Measurements from ENCODE around the gene NDC80. TPM values are rescaled to one million over a fixed set of nuclear protein-coding genes. Genes with fewer than 3 reads are reported as not detected.

The NDC80 gene
- total RNA-seq, 1 experiment from 2014 or later = 89.2 TPM

GRCh38 chr18:2569338-2570207 is 1.8 kb upstream of the NDC80 start:
- Histone ChIP-seq H3F3A (ENCODE audit: insufficient read depth, low read depth) (no peaks in the 10 kb centered on the region), H2AFZ (peak overlapping the region; percentile 93; the same call in 1 of the 2 replicates), H3K27me3 (ENCODE audit: insufficient read depth, low read depth) (no peaks in the 10 kb centered on the region), H3K4me3 (peak overlapping the region; percentile 88), H3K9me2 (ENCODE audit: insufficient read depth) (no peaks in the 10 kb centered on the region), H3K36me3 (ENCODE audit: low read depth) (peaks cover 23% of the 10 kb centered on the region), H3K4me1 (replicated peaks; ENCODE audit: insufficient read depth) (peaks cover 37% of the 10 kb centered on the region), H4K20me1 (ENCODE audit: insufficient read depth) (no peaks in the 10 kb centered on the region), H3K79me2 (ENCODE audit: low read depth) (peaks cover 60% of the 10 kb centered on the region), H3K27ac (no peak overlapping the region; the same call in 1 of the 2 replicates), H3K9me3 (ENCODE audit: insufficient read depth, low read depth) (no peaks in the 10 kb centered on the region), H3K4me2 (peak overlapping the region; percentile 99)
- no peak for DNase-seq
- ChIA-PET POLR2A (ENCODE audit: unreplicated experiment) (no interaction called here), CTCF (no interaction called here)
- no peak for TF ChIP-seq CTCF (conservative IDR thresholded peaks at IDR 0.05)
- TF ChIP-seq EZH2 (IDR thresholded peaks at IDR 0.05; ENCODE audit: low read depth) = no peak
- BruUV-seq (replicated peaks) = no TSS peak
- intact Hi-C loops (cut with micrococcal nuclease; ENCODE audit: unreplicated experiment) = loop anchor here (2.0 to 5.0 kb wide), 2 partner anchors 85 to 678 kb away; partner anchors contain the start of genes MYL12A and SMCHD1

- peak overlapping the region; percentile 93 for H2AFZ ChIP-seq
- H3K27me3 ChIP-seq (ENCODE audit: insufficient read depth, low read depth) = no peaks in the 10 kb centered on the region
- H3K4me2 ChIP-seq = peak overlapping the region; percentile 99
- peaks cover 26% of the 10 kb centered on the region for H3K36me3 ChIP-seq (ENCODE audit: low read depth)
- H3K27ac ChIP-seq = peak overlapping the region; percentile 98
- H4K20me1 ChIP-seq (ENCODE audit: insufficient read depth) = no peaks in the 10 kb centered on the region
- TSS peak; percentile 74 for BruUV-seq (replicated peaks)
- 0 out of 2 replicates have a peak, but pooled peaks cover under 1% of the 10 kb centered on the region for H3F3A ChIP-seq (ENCODE audit: insufficient read depth, low read depth)
- DNase-seq = peak in 1 of 2 experiments; percentile 74
- TF ChIP-seq CTCF (conservative IDR thresholded peaks at IDR 0.05) = no peak
- TF ChIP-seq EZH2 (IDR thresholded peaks at IDR 0.05; ENCODE audit: low read depth) = no peak
- H3K4me3 ChIP-seq = peak overlapping the region; percentile 88
- intact Hi-C loops (cut with micrococcal nuclease; ENCODE audit: unreplicated experiment) = loop anchor here (2.0 to 5.0 kb wide), 2 partner anchors 84 to 677 kb away; partner anchors contain the start of genes MYL12A and SMCHD1
- peaks cover 73% of the 10 kb centered on the region for H3K79me2 ChIP-seq (ENCODE audit: low read depth)
- H3K4me1 ChIP-seq (replicated peaks; ENCODE audit: insufficient read depth) = peaks cover 39% of the 10 kb centered on the region
- ChIA-PET POLR2A (ENCODE audit: unreplicated experiment) (interaction anchor here (0.6 to 0.8 kb wide), 3 partner anchors 216 to 716 kb away, joined by 3 to 6 read pairs (median 3); no protein-coding TSS in a partner anchor), CTCF (no interaction called here)
- no peaks in the 10 kb centered on the region for H3K9me2 ChIP-seq (ENCODE audit: insufficient read depth)
- H3K9me3 ChIP-seq (ENCODE audit: insufficient read depth, low read depth) = no peaks in the 10 kb centered on the region
Measured at GRCh38 chr18:2570772-2571199, 571 bp upstream of the NDC80 start.

GRCh38 chr18:2572171-2572569 is 813 bp downstream of the NDC80 start:
- ChIA-PET CTCF (interaction anchor here (0.6 kb wide), 1 partner anchor 33 kb away, joined by 3 read pairs; no protein-coding TSS in a partner anchor), POLR2A (ENCODE audit: unreplicated experiment) (interaction anchor here (0.6 kb wide), 1 partner anchor 15 kb away, joined by 3 read pairs; no protein-coding TSS in a partner anchor)
- Histone ChIP-seq H3K79me2 (ENCODE audit: low read depth) (peaks cover 80% of the 10 kb centered on the region), H3F3A (ENCODE audit: insufficient read depth, low read depth) (0 out of 2 replicates have a peak, but pooled peaks cover 10% of the 10 kb centered on the region), H2AFZ (peak overlapping the region; percentile 93), H3K4me3 (peak overlapping the region; percentile 88), H3K27ac (no peak overlapping the region), H3K4me1 (replicated peaks; ENCODE audit: insufficient read depth) (peaks cover 39% of the 10 kb centered on the region), H3K9me2 (ENCODE audit: insufficient read depth) (no peaks in the 10 kb centered on the region), H3K27me3 (ENCODE audit: insufficient read depth, low read depth) (no peaks in the 10 kb centered on the region), H3K36me3 (ENCODE audit: low read depth) (peaks cover 19% of the 10 kb centered on the region), H3K9me3 (ENCODE audit: insufficient read depth, low read depth) (no peaks in the 10 kb centered on the region), H4K20me1 (ENCODE audit: insufficient read depth) (no peaks in the 10 kb centered on the region), H3K4me2 (peak overlapping the region; percentile 99)
- no peak for DNase-seq
- intact Hi-C loops (cut with micrococcal nuclease; ENCODE audit: unreplicated experiment) = loop anchor here (5.0 kb wide), 1 partner anchor 675 kb away; the partner anchor contains the start of gene MYL12A
- TF ChIP-seq CTCF (conservative IDR thresholded peaks at IDR 0.05) (no peak), EZH2 (IDR thresholded peaks at IDR 0.05; ENCODE audit: low read depth) (no peak)
- no TSS peak for BruUV-seq (replicated peaks)

Measured in PC-9 (cell line).